Tibial nerve (tissue), 4 donors: ENCODE measurements around the gene SLC27A1. TPM values are rescaled to one million over a fixed set of nuclear protein-coding genes. Genes with fewer than 3 reads are reported as not detected.

Experiments used
- DNase-seq, 2 donors: peaks; one replicate each; pipeline ENCODE4 v3.0.0-alpha.2; 2019; ENCODE audit warnings: low spot score in 2 of 2
- H3K27ac ChIP-seq, 4 donors: fragments of 200-600 bp; sonication (generic) in 3 of 4; one replicate each; pipeline ENCODE4 v1.5.1; 2017 to 2019; ENCODE audit warnings: mild to moderate bottlenecking in 1 of 4
- H3K27me3 ChIP-seq, 2 donors: fragments of 200-600 bp; sonication (generic) in 1 of 2; one replicate each; pipeline versions ENCODE4 v1.5.1 to v1.6.0; 2017 to 2019
- H3K36me3 ChIP-seq, 3 donors: fragments of 200-600 bp; sonication (generic); one replicate each; pipeline ENCODE4 v1.5.1; 2018 to 2019
- H3K4me1 ChIP-seq, 4 donors: fragments of 200-600 bp; sonication (generic) in 3 of 4; one replicate each; pipeline ENCODE4 v1.5.1; 2017 to 2019
- H3K4me3 ChIP-seq, 4 donors: fragments of 200-600 bp; sonication (generic) in 3 of 4; one replicate each; pipeline ENCODE4 v1.5.1; 2017 to 2019; ENCODE audit warnings: mild to moderate bottlenecking in 1 of 4, moderate library complexity in 1 of 4
- H3K9me3 ChIP-seq, 4 donors: fragments of 200-600 bp; sonication (generic) in 3 of 4; one replicate each; pipeline ENCODE4 v1.5.1; 2017 to 2019
- EP300 ChIP-seq, 2 donors: sonication (generic); formaldehyde crosslinking; IDR thresholded peaks; one replicate each; pipeline ENCODE4 v1.6.1; 2017; ENCODE audit warnings: antibody characterized with exemption in 2 of 2, mild to moderate bottlenecking in 1 of 2
- POLR2A ChIP-seq, 2 donors: fragments of 450-650 bp; IDR thresholded peaks; one replicate each; pipeline ENCODE4 v1.6.1; 2017; ENCODE audit warnings: antibody characterized with exemption in 2 of 2, mild to moderate bottlenecking in 2 of 2, moderate library complexity in 2 of 2
- WGBS, 2 donors: methylation state at CpG; one replicate each; pipeline ENCODE4 v1.1.5; 2018; 5-methylcytosine and 5-hydroxymethylcytosine counted together
- total RNA-seq, 4 donors: library from RNA; depleted of rRNA; stranded (reverse); fragments of >200 nt; gene quantifications; one replicate each; pipeline ENCODE4 v1.1.0, GENCODE V29; 2016
- TF ChIP-seq, protein P1 (sequence below), 5 experiments: fragments of 200-600 bp in 3 of 5; fragments of 450-650 bp in 2 of 5; sonication (generic) in 3 of 5; IDR thresholded peaks; one replicate each; pipeline ENCODE4 v1.5.1; 2016 to 2019; ENCODE audit warnings: antibody characterized with exemption in 5 of 5, mild to moderate bottlenecking in 3 of 5, moderate library complexity in 2 of 5

The SLC27A1 gene
- total RNA-seq, 4 donors from 2014 or later, result 30.6 to 69.3 (median 55.9) TPM

DNA sequence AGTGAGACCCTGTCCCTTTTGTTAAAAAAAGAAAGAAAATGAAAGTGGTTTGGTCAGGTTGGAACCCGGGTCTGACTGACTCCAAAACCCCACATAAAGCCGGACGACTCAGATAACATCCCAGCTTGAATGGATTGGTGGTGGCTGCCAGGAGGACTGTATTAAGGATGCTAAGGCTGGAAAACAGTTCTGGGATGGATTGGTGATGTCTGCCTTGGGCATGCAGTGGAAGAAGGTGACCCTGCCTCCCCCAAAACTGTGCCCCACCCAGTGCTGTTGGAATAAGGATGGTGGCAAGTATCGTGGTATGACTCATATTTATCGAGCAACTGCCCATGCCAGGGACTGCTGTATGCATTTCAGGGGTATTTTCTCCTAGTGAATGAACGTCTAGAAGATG, 66.6 kb downstream of the SLC27A1 start:
- Histone ChIP-seq H3K27ac (no peak overlapping the region), H3K27me3 (no peaks in the 10 kb centered on the region), H3K4me3 (no peak overlapping the region), H3K4me1 (peaks cover 0 to 17% (median 8%) of the 10 kb centered on the region in 4 donors), H3K9me3 (peaks cover 0 to 9% (median 0%) of the 10 kb centered on the region in 4 donors), H3K36me3 (no peaks in the 10 kb centered on the region)
- no peak for DNase-seq
- WGBS, 2 donors, result 76 to 78% methylated on average over 6 of the region's 6 CpGs
- no peak for TF ChIP-seq EP300 (IDR thresholded peaks at IDR 0.05)
- no peak for TF ChIP-seq POLR2A (IDR thresholded peaks at IDR 0.05)

DNA sequence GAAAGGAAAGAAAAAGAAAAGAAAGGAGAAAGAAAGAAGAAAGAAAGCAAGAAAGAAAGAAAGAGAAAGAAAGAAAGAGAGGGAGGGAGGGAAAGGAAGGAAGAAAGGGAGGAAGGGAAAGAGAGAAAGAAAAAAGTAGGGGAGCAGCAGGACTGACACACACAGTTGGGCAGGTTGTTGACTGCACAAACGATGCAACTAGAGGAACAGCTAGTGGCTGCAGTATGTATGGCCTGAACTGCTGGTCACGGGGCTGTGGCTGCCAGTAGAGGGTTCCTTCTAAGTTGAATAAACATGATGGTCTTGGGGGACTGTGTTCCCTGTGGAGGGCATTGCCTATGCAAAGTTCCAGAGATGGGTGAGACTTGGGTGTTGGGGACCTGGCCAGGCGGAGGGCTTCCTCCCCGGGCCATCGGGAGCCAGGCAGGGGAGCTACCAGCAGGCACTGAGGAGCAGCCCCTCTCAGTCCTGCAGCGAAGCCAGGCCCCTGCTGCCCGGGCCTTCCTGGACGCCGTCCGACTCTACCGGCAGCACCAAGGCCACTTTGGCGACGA, 68.4 kb downstream of the SLC27A1 start:
- Histone ChIP-seq H3K27me3 (no peaks in the 10 kb centered on the region), H3K4me1 (peaks cover 0 to 17% (median 8%) of the 10 kb centered on the region in 4 donors), H3K36me3 (no peaks in the 10 kb centered on the region), H3K27ac (peak overlapping the region in 2 of 4 donors; percentile 73 to 74), H3K9me3 (peaks cover 0 to 9% (median 0%) of the 10 kb centered on the region in 4 donors), H3K4me3 (peak overlapping the region; percentile 27 to 60 (median 44))
- TF ChIP-seq EP300 (IDR thresholded peaks at IDR 0.05) (no peak), POLR2A (IDR thresholded peaks at IDR 0.05) (no peak)
- TF ChIP-seq, protein P1, sequence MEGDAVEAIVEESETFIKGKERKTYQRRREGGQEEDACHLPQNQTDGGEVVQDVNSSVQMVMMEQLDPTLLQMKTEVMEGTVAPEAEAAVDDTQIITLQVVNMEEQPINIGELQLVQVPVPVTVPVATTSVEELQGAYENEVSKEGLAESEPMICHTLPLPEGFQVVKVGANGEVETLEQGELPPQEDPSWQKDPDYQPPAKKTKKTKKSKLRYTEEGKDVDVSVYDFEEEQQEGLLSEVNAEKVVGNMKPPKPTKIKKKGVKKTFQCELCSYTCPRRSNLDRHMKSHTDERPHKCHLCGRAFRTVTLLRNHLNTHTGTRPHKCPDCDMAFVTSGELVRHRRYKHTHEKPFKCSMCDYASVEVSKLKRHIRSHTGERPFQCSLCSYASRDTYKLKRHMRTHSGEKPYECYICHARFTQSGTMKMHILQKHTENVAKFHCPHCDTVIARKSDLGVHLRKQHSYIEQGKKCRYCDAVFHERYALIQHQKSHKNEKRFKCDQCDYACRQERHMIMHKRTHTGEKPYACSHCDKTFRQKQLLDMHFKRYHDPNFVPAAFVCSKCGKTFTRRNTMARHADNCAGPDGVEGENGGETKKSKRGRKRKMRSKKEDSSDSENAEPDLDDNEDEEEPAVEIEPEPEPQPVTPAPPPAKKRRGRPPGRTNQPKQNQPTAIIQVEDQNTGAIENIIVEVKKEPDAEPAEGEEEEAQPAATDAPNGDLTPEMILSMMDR (IDR thresholded peaks at IDR 0.05), result no peak
- no peak for DNase-seq
- 7 to 21% methylated on average over 3 to 5 of the region's 13 CpGs for WGBS, 2 donors

DNA sequence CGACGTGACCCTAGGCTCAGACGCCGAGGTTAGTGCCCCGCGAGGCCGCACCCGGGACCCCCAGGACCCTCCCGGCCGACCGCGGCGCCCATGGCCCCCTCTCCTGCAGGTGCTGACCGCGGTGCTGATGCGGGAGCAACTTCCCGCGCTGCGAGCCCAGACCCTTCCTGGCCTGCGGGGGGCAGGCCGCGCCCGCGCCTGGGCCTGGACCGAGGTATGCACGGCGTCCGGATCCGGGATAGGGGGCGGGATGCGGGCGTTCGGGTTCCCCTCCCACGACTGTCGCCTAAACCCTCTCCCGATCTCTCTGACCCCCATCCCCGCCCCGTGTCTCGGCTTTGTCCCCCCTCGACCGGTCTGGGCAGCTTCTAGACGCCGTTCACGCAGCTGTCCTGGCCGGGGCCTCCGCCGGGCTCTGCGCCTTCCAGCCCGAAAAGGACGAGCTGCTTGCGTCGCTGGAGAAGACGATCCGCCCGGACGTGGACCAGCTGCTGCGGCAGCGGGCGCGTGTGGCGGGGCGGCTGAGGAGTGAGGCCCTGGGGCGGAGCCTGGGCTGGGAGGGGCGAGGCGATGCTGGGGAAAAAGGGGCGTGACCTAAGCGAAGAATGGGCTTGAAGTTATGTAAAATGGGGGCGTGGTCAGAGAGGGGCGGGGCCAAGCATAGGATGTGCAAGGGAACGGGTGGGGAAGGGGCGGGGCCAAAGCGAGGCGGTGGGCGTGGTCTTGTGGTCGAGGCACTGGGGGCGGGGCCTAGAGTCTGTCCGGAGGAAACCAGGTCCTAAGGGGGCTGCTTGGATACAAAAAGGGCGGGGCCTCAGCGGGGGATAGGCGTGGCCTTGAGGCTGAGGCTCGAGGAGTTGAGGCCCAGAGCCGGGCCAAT, 69.2 kb downstream of the SLC27A1 start:
- Histone ChIP-seq H3K4me3 (peak overlapping the region; percentile 27 to 60 (median 44)), H3K27me3 (no peaks in the 10 kb centered on the region), H3K4me1 (peaks cover 0 to 17% (median 8%) of the 10 kb centered on the region in 4 donors), H3K27ac (peak overlapping the region in 2 of 4 donors; percentile 73 to 74), H3K36me3 (no peaks in the 10 kb centered on the region), H3K9me3 (peaks cover 0 to 9% (median 0%) of the 10 kb centered on the region in 4 donors)
- TF ChIP-seq POLR2A (IDR thresholded peaks at IDR 0.05) (no peak), EP300 (IDR thresholded peaks at IDR 0.05) (peak in 1 of 2 donors; percentile 35)
- TF ChIP-seq, protein P1 (IDR thresholded peaks at IDR 0.05), result peak; percentile 21 to 65 (median 43)
- DNase-seq, result peak; percentile 99
- 1 to 2% methylated on average over 42 to 52 of the region's 82 CpGs for WGBS, 2 donors

DNA sequence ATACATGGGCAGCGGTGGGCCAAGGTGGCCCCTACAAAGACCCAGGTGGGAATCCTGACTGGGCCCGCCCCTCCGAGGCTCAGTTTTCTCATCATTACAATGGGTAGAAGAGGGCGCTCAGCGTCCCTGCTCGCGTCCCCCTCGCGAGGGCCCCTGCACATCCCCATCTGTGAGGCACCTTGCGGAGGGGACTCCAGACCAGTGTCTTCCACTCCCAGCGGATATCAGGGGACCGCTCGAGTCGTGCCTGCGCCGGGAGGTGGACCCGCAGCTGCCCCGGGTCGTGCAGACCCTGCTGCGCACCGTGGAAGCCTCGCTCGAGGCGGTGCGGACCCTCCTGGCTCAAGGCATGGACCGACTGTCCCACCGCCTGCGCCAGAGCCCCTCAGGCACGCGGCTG, 69.8 kb downstream of the SLC27A1 start:
- Histone ChIP-seq H3K4me1 (peaks cover 0 to 17% (median 8%) of the 10 kb centered on the region in 4 donors), H3K27me3 (no peaks in the 10 kb centered on the region), H3K27ac (peak overlapping the region in 2 of 4 donors; percentile 73 to 74), H3K9me3 (peaks cover 0 to 9% (median 0%) of the 10 kb centered on the region in 4 donors), H3K4me3 (peak overlapping the region in 1 of 4 donors; percentile 60), H3K36me3 (no peaks in the 10 kb centered on the region)
- TF ChIP-seq POLR2A (IDR thresholded peaks at IDR 0.05), result no peak
- TF ChIP-seq, protein P1 (IDR thresholded peaks at IDR 0.05), result no peak
- TF ChIP-seq EP300 (IDR thresholded peaks at IDR 0.05), result no peak
- no peak for DNase-seq
- 76 to 82% methylated on average over 20 to 29 of the region's 30 CpGs for WGBS, 2 donors

DNA sequence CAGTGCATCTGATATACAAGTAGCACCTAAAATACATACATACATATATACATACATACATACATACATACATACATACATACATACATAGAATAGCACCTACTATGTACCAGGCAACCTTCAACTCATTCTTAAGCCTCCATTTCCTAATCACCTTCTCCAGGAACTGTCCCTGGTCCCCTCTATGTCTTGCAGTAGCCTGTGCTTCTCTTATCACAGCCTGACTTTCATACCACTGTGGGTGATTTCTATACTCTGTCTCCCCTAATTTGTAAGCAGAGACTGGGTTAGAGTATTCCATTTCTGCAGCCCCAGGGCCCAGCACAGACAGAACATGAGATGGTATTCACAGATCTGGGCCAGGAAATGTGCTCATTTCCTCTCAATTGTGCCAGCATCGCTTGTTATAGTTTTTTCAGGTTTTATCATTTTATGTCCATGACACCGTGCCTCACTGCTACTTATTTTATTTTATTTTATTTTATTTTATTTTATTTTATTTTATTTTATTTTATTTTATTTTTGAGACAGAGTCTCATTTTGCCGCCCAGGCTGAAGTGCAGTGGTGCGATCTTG, 70.9 kb downstream of the SLC27A1 start:
- H3K4me1 ChIP-seq, result peaks cover 0 to 17% (median 8%) of the 10 kb centered on the region in 4 donors
- H3K36me3 ChIP-seq, result no peaks in the 10 kb centered on the region
- TF ChIP-seq, protein P1 (IDR thresholded peaks at IDR 0.05), result no peak
- TF ChIP-seq POLR2A (IDR thresholded peaks at IDR 0.05), result no peak
- no peak for TF ChIP-seq EP300 (IDR thresholded peaks at IDR 0.05)
- no peak overlapping the region for H3K27ac ChIP-seq
- no peak for DNase-seq
- H3K9me3 ChIP-seq, result peaks cover 0 to 9% (median 0%) of the 10 kb centered on the region in 4 donors
- no peaks in the 10 kb centered on the region for H3K27me3 ChIP-seq
- WGBS, 2 donors, result 86 to 90% methylated on average over 4 of the region's 4 CpGs
- H3K4me3 ChIP-seq, result no peak overlapping the region
